IMR-90 (cell line): ENCODE measurements around the gene RNF19B. TPM values are rescaled to one million over a fixed set of nuclear protein-coding genes. Genes with fewer than 3 reads are reported as not detected.

Experiments used
- ATAC-seq: fragments of 200-7000 bp; cut with Tn5 transposase; 2 replicates; pipeline ENCODE4 v1.9.1; 2020; ENCODE audit warnings: low read depth, mild to moderate bottlenecking, moderate library complexity
- BruUV-seq: library from RNA; stranded (reverse); fragments of 400-500 nt; replicated peaks from 2 replicates; lab custom pipeline; 2021; lab: Mats Ljungman, UMichigan
- CTCF ChIA-PET: fragments of 300-600 bp; formaldehyde crosslinking; extraction: SDS; loops from one replicate; lab custom pipeline; 2021; ENCODE audit warnings: antibody characterized with exemption; lab: Yijun Ruan, JAX
- POLR2A ChIA-PET: fragments of 300-600 bp; sonication (Branson Sonifier 250); formaldehyde crosslinking; loops from one replicate; lab custom pipeline; 2022; ENCODE audit warnings: antibody characterized with exemption; ENCODE audit not compliant: unreplicated experiment; lab: Charles Lee
- DNase-seq: peaks from one replicate; pipeline ENCODE4 v3.0.0; 2013
- H2AFZ ChIP-seq: replicated peaks from 2 replicates; pipeline ENCODE3; 2013; ENCODE audit warnings: low read length, mild to moderate bottlenecking; ENCODE audit not compliant: poor library complexity
- H2AK5ac ChIP-seq: 2 replicates; pipeline ENCODE4 v1.6.1; 2013; ENCODE audit warnings: low read depth, low read length, inconsistent platforms
- H2AK9ac ChIP-seq: replicated peaks from 2 replicates; pipeline ENCODE3; 2013; ENCODE audit warnings: mild to moderate bottlenecking, low read depth, low read length, moderate library complexity; ENCODE audit not compliant: poor library complexity
- H2BK120ac ChIP-seq: 2 replicates; pipeline ENCODE4 v1.6.1; 2013; ENCODE audit warnings: low read depth, low read length, inconsistent platforms
- H2BK15ac ChIP-seq: 3 replicates; pipeline ENCODE4 v1.6.1; 2013; ENCODE audit warnings: low read depth, low read length, inconsistent platforms
- H2BK20ac ChIP-seq: 2 replicates; pipeline ENCODE4 v1.6.1; 2013; ENCODE audit warnings: low read depth, mild to moderate bottlenecking, inconsistent platforms, low read length, moderate library complexity
- H2BK5ac ChIP-seq: 2 replicates; pipeline ENCODE4 v1.6.1; 2013; ENCODE audit warnings: mild to moderate bottlenecking, low read depth, low read length, inconsistent platforms; ENCODE audit not compliant: poor library complexity, severe bottlenecking
- H3K14ac ChIP-seq: replicated peaks from 2 replicates; pipeline ENCODE4 v1.6.1; 2013; ENCODE audit warnings: low read depth, low read length, inconsistent platforms
- H3K18ac ChIP-seq: 2 replicates; pipeline ENCODE4 v1.6.1; 2013; ENCODE audit warnings: low read depth, low read length, control low read depth
- H3K23ac ChIP-seq: 2 replicates; pipeline ENCODE4 v1.6.1; 2013; ENCODE audit warnings: low read depth, low read length, inconsistent platforms
- H3K27ac ChIP-seq: 2 replicates; pipeline ENCODE4 v1.5.1; 2013; ENCODE audit warnings: mild to moderate bottlenecking, control low read depth, low read length; ENCODE audit not compliant: insufficient read depth
- H3K27me3 ChIP-seq: 2 replicates; pipeline ENCODE4 v1.6.1; 2013; ENCODE audit warnings: low read length; ENCODE audit not compliant: control insufficient read depth, insufficient read depth
- H3K36me3 ChIP-seq: 2 replicates; pipeline ENCODE4 v1.6.1; 2013; ENCODE audit warnings: low read length, mixed read lengths; ENCODE audit not compliant: control insufficient read depth, insufficient read depth
- H3K4ac ChIP-seq: 2 replicates; pipeline ENCODE4 v1.6.1; 2013; ENCODE audit warnings: low read depth, low read length, inconsistent platforms
- H3K4me1 ChIP-seq: 2 replicates; pipeline ENCODE4 v1.6.1; 2013; ENCODE audit warnings: low read length, mixed read lengths; ENCODE audit not compliant: control insufficient read depth, insufficient read depth
- H3K4me2 ChIP-seq: 2 replicates; pipeline ENCODE4 v1.6.1; 2013; ENCODE audit warnings: low read depth, mild to moderate bottlenecking, control low read depth, low read length, moderate library complexity
- H3K4me3 ChIP-seq: 2 replicates; pipeline ENCODE4 v1.5.1; 2013; ENCODE audit warnings: low read depth, mild to moderate bottlenecking, control low read depth, low read length, moderate library complexity; ENCODE audit not compliant: insufficient read depth
- H3K56ac ChIP-seq: 2 replicates; pipeline ENCODE4 v1.6.1; 2013; ENCODE audit warnings: low read length, inconsistent platforms; ENCODE audit not compliant: insufficient read depth; ENCODE audit errors: extremely low read depth
- H3K79me1 ChIP-seq, 2 experiments: 2 replicates each; pipeline ENCODE4 v1.6.1; 2013; ENCODE audit warnings: low read length in 2 of 2, inconsistent platforms in 1 of 2, low read depth in 1 of 2
- H3K9ac ChIP-seq: 2 replicates; pipeline ENCODE4 v1.6.1; 2013; ENCODE audit warnings: low read depth, low read length, control low read depth
- H3K9me1 ChIP-seq: 2 replicates; pipeline ENCODE4 v1.6.1; 2013; ENCODE audit warnings: low read length, inconsistent platforms; ENCODE audit not compliant: insufficient read depth
- H3K9me3 ChIP-seq: 2 replicates; pipeline ENCODE4 v1.6.1; 2013; ENCODE audit warnings: low read length; ENCODE audit not compliant: control insufficient read depth, insufficient read depth
- H4K20me1 ChIP-seq: 2 replicates; pipeline ENCODE4 v1.6.1; 2013; ENCODE audit warnings: low read length, inconsistent platforms; ENCODE audit not compliant: insufficient read depth
- H4K5ac ChIP-seq: 2 replicates; pipeline ENCODE4 v1.6.1; 2013; ENCODE audit warnings: mild to moderate bottlenecking, low read depth, low read length, control low read depth
- H4K8ac ChIP-seq, 2 experiments: 2 replicates each; pipeline ENCODE4 v1.6.1; 2013; ENCODE audit warnings: low read depth in 2 of 2, low read length in 2 of 2, control low read depth in 1 of 2, inconsistent platforms in 1 of 2
- H4K91ac ChIP-seq: 2 replicates; pipeline ENCODE4 v1.6.1; 2013; ENCODE audit warnings: low read depth, low read length, inconsistent platforms; ENCODE audit not compliant: insufficient read depth
- CHD1 ChIP-seq: IDR thresholded peaks from 2 replicates; pipeline ENCODE4 v1.6.1; 2012; ENCODE audit warnings: low read depth, low read length, improper control_type of control experiment
- MAFK ChIP-seq: IDR thresholded peaks from 2 replicates; pipeline ENCODE4 v1.6.1; 2012; ENCODE audit warnings: low read depth, low read length, improper control_type of control experiment
- MAZ ChIP-seq: IDR thresholded peaks from 2 replicates; pipeline ENCODE4 v1.6.1; 2012; ENCODE audit warnings: low read depth, mild to moderate bottlenecking, low read length, improper control_type of control experiment, moderate library complexity, borderline replicate concordance
- NFE2L2 ChIP-seq: fragments of 150-350 bp; IDR thresholded peaks from 2 replicates; pipeline ENCODE4 v1.6.1; 2016; ENCODE audit warnings: low read depth, mild to moderate bottlenecking, low read length
- POLR2A ChIP-seq: IDR thresholded peaks from 2 replicates; pipeline ENCODE4 v1.6.1; 2012; ENCODE audit warnings: mild to moderate bottlenecking, low read depth, low read length
- RCOR1 ChIP-seq: IDR thresholded peaks from 2 replicates; pipeline ENCODE4 v1.6.1; 2012; ENCODE audit warnings: mild to moderate bottlenecking, low read length, improper control_type of control experiment; ENCODE audit not compliant: insufficient replicate concordance
- dilution Hi-C: fragments of 300-500 bp; cut with HindIII; formaldehyde crosslinking; loops from one replicate; pipeline ENCODE4 v1.14.3; 2018; ENCODE audit warnings: low sequenced_read_pairs; ENCODE audit not compliant: unreplicated experiment
- in situ Hi-C: fragments of 300-500 bp; cut with MboI; formaldehyde crosslinking; loops from 3 replicates; pipeline ENCODE4 v1.14.3; 2019; ENCODE audit warnings: low sequenced_read_pairs, inconsistent platforms, mixed read lengths
- intact Hi-C: fragments of 100-400 bp; cut with micrococcal nuclease; formaldehyde crosslinking; loops from 2 replicates; pipeline ENCODE4 v1.10.0; 2022
- polyA plus RNA-seq, 3 experiments: library from polyadenylated mRNA; depleted of rRNA; stranded (reverse); fragments of >200 nt; gene quantifications; 2 replicates each; pipeline ENCODE4 v1.2.3, GENCODE V29; 2012; ENCODE audit warnings: low replicate concordance in 1 of 3
- total RNA-seq: library from RNA; depleted of rRNA; stranded (reverse); fragments of >200 nt; gene quantifications from 2 replicates; pipeline ENCODE4 v1.2.3, GENCODE V29; 2012
- TF ChIP-seq, protein P1 (sequence below): fragments of 150-350 bp; IDR thresholded peaks from 2 replicates; pipeline ENCODE4 v1.6.1; 2016; ENCODE audit warnings: low read depth, mild to moderate bottlenecking, low read length, moderate library complexity, borderline replicate concordance

The RNF19B gene
- total and polyA plus RNA-seq, 2 of the 4 experiments (the other 2 are of a cell fraction), result 10.0 to 11.6 TPM

DNA sequence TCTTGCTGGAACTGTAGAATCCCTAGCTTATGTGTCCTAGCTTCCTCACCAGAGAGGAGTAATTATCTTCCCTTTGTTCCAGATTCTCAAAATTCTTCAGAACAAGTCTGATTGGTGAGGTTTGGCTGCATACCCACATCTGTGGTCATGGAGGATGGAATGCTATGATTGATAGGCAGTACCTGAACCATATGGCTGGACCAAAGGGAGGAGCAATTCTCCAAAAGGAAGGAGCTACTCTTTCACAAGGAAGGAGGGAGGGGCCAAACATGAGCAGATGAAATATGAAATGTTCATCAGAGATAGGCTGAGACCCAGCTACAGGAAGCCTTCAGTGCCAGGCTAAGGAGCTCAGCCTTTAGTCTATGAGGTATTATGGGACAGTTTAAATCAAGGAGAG lies 5.0 kb upstream of the RNF19B start:
- no TSS peak for BruUV-seq
- Histone ChIP-seq H2AFZ (no peak overlapping the region), H3K27ac (no peak overlapping the region), H3K4me3 (no peak overlapping the region), H4K91ac (no peak overlapping the region), H3K9me1 (peaks cover 6% of the 10 kb centered on the region; the same call in 1 of the 2 replicates), H2BK15ac (no peak overlapping the region), H2AK5ac (0 out of 2 replicates have a peak overlapping the region, but pooled peaks have one; percentile 4), H2BK20ac (no peak overlapping the region), H4K20me1 (no peaks in the 10 kb centered on the region), H3K4me1 (peaks cover 6% of the 10 kb centered on the region), H4K5ac (no peak overlapping the region), H3K56ac (no peak overlapping the region), H3K36me3 (no peaks in the 10 kb centered on the region), H2BK5ac (no peak overlapping the region), H3K9me3 (no peaks in the 10 kb centered on the region), H3K14ac (no peak overlapping the region), H3K79me1 (no peaks in the 10 kb centered on the region), H3K27me3 (peaks cover 2% of the 10 kb centered on the region), H3K23ac (peak overlapping the region; percentile 16; the same call in 1 of the 2 replicates), H4K8ac (no peak overlapping the region), H2BK120ac (no peak overlapping the region), H3K4ac (no peak overlapping the region), H3K9ac (no peak overlapping the region), H3K4me2 (no peak overlapping the region), H2AK9ac (no peak overlapping the region), H3K18ac (no peak overlapping the region)
- no peak for DNase-seq
- intact Hi-C loops (no loop called here), in situ Hi-C loops (no loop called here), dilution Hi-C loops (no loop called here)
- POLR2A ChIA-PET, result no interaction called here
- no peak for TF ChIP-seq CHD1
- TF ChIP-seq, protein P1, sequence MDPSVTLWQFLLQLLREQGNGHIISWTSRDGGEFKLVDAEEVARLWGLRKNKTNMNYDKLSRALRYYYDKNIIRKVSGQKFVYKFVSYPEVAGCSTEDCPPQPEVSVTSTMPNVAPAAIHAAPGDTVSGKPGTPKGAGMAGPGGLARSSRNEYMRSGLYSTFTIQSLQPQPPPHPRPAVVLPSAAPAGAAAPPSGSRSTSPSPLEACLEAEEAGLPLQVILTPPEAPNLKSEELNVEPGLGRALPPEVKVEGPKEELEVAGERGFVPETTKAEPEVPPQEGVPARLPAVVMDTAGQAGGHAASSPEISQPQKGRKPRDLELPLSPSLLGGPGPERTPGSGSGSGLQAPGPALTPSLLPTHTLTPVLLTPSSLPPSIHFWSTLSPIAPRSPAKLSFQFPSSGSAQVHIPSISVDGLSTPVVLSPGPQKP, result no peak
- no peak for TF ChIP-seq MAFK
- no peak for TF ChIP-seq NFE2L2
- no peak for TF ChIP-seq POLR2A
- TF ChIP-seq RCOR1, result no peak
- TF ChIP-seq MAZ, result no peak
- no peak for ATAC-seq
- CTCF ChIA-PET, result interaction anchor here (0.6 to 1.4 kb wide), 3 partner anchors 37 to 1053 kb away, joined by 3 to 5 read pairs (median 3); no protein-coding TSS in a partner anchor
